ENCODE data around the gene KDM3A. TPM values are rescaled to one million over a fixed set of nuclear protein-coding genes. Genes with fewer than 3 reads are reported as not detected.
A peak's percentile ranks its signal among the peaks of the same experiment; 100 is the strongest.

The KDM3A gene
- total RNA-seq, 2 donors from 2014 or later = 31.8 to 34.4 TPM

DNA sequence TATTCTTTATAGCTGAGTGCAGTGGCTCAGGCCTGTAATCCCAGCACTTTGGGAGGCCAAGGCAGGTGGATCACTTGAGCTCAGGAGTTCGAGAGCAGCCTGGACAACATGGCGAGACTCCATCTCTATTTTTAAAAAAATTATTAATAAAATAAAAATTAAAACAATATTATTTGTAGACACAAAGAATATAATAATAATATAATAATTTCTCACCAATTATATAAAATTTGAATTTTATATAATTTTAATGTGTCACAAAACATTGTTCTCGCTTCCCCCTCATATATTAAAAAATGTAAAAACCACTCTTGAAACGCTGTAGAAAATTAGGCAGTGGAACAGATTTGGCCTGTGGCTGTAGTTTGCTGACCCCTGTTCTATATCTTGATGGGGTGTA lies 5.6 kb upstream of the KDM3A start:
- H3K9ac ChIP-seq (ENCODE audit: extremely low read depth, low read length, poor library complexity, severe bottlenecking) = no peak overlapping the region
- no peak overlapping the region for H3K4me3 ChIP-seq (ENCODE audit: low read length)
- H3K9me3 Mint-ChIP-seq = peaks cover 35% of the 10 kb centered on the region
- peaks cover 41% of the 10 kb centered on the region for H3K27me3 Mint-ChIP-seq (ENCODE audit: insufficient read depth)
- WGBS, 2 experiments (ENCODE audit: insufficient coverage in 1 of 2, insufficient read length in 1 of 2) = 92% methylated on average over 2 of the region's 4 CpGs; no CpG with 5 or more reads in 1 of the 2 experiments
- TF ChIP-seq, protein P1, sequence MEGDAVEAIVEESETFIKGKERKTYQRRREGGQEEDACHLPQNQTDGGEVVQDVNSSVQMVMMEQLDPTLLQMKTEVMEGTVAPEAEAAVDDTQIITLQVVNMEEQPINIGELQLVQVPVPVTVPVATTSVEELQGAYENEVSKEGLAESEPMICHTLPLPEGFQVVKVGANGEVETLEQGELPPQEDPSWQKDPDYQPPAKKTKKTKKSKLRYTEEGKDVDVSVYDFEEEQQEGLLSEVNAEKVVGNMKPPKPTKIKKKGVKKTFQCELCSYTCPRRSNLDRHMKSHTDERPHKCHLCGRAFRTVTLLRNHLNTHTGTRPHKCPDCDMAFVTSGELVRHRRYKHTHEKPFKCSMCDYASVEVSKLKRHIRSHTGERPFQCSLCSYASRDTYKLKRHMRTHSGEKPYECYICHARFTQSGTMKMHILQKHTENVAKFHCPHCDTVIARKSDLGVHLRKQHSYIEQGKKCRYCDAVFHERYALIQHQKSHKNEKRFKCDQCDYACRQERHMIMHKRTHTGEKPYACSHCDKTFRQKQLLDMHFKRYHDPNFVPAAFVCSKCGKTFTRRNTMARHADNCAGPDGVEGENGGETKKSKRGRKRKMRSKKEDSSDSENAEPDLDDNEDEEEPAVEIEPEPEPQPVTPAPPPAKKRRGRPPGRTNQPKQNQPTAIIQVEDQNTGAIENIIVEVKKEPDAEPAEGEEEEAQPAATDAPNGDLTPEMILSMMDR (conservative IDR thresholded peaks at IDR 0.05) = no peak
- no peaks in the 10 kb centered on the region for H3K36me3 ChIP-seq (ENCODE audit: control insufficient read depth, insufficient read depth, low read length)
- peaks cover 37% of the 10 kb centered on the region for H3K9me3 ChIP-seq (ENCODE audit: control insufficient read depth, low read length)
- no peak overlapping the region for H3K4me3 Mint-ChIP-seq
- no peaks in the 10 kb centered on the region for H3K4me1 Mint-ChIP-seq
- H3K27me3 ChIP-seq (ENCODE audit: control insufficient read depth, insufficient read depth, low read length, poor library complexity, severe bottlenecking) = peaks cover 17% of the 10 kb centered on the region
- no peaks in the 10 kb centered on the region for H3K4me1 ChIP-seq (ENCODE audit: control insufficient read depth, insufficient read depth, low read length)
- no peak for DNase-seq
- no peak overlapping the region for H3K27ac Mint-ChIP-seq
- H3K36me3 Mint-ChIP-seq (ENCODE audit: low read depth) = peaks cover 8% of the 10 kb centered on the region
- no peak overlapping the region for H3K27ac ChIP-seq (ENCODE audit: low read depth, low read length)

DNA sequence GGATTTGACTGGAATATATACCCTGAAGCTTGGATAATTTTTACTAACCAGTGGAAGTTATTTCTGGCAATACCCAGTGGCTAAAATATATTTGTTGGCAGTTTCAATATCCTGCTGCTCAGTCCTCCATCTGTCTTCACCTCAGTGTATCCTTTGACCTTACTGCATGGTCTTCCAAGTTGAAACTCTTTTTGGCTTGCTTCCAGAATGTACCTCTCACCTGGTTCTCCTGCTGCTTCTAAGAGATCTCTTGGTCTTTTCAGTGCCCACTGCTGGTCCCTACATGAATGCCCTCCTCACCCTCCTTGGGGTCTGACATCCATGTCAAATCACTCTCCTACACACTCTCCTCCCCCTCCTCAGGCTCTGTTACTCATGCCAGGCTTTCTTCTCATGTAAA lies 4.8 kb upstream of the KDM3A start:
- Mint-ChIP-seq H3K27ac (no peak overlapping the region), H3K9me3 (peaks cover 39% of the 10 kb centered on the region), H3K27me3 (ENCODE audit: insufficient read depth) (peaks cover 44% of the 10 kb centered on the region), H3K4me3 (no peak overlapping the region), H3K4me1 (peaks cover 2% of the 10 kb centered on the region), H3K36me3 (ENCODE audit: low read depth) (peaks cover 8% of the 10 kb centered on the region)
- Histone ChIP-seq H3K27me3 (ENCODE audit: control insufficient read depth, insufficient read depth, low read length, poor library complexity, severe bottlenecking) (peaks cover 17% of the 10 kb centered on the region), H3K9ac (ENCODE audit: extremely low read depth, low read length, poor library complexity, severe bottlenecking) (no peak overlapping the region), H3K4me3 (ENCODE audit: low read length) (no peak overlapping the region), H3K9me3 (ENCODE audit: control insufficient read depth, low read length) (peaks cover 31% of the 10 kb centered on the region), H3K4me1 (ENCODE audit: control insufficient read depth, insufficient read depth, low read length) (no peaks in the 10 kb centered on the region), H3K27ac (ENCODE audit: low read depth, low read length) (no peak overlapping the region), H3K36me3 (ENCODE audit: control insufficient read depth, insufficient read depth, low read length) (no peaks in the 10 kb centered on the region)
- DNase-seq = no peak
- TF ChIP-seq, protein P1 (conservative IDR thresholded peaks at IDR 0.05) = no peak

DNA sequence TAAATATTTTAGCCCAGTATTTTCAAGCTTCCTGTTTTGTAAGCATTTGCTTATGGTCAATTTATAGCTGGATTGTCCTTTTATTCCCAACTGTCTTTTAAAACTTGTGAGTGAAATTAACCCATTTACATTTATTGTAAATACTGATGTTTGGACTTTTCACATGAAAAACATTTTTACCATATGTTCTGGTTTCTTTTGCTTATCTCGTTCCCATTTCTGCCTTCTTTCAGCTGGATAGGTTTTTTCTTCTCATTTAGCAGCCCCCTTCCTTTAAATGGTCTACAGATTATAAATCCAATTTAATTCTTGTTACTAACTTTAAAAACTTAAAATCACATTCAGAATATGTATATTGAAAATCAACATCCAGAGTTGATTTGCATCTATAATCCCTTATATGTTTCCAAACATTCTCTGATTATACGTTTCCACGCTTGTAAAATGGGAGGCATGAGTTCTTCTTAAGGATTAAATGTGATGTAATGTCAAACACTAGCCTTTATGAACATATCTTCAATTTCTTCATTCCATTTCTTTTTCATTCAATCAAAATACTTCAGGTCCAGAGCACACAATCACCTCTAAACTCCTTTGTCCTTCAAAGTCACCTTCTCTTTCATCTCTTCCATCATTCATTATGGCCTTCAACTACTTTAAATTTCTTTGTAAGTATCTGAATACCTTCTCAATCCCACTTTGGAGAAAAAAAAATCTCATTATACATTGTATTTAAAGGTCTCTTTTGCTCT lies 1.1 kb upstream of the KDM3A start:
- peak overlapping the region; percentile 100 for H3K27ac ChIP-seq (ENCODE audit: low read depth, low read length)
- H3K4me1 Mint-ChIP-seq = peaks cover 14% of the 10 kb centered on the region
- H3K9me3 Mint-ChIP-seq = peaks cover 39% of the 10 kb centered on the region
- peaks cover 17% of the 10 kb centered on the region for H3K36me3 Mint-ChIP-seq (ENCODE audit: low read depth)
- peaks cover 9% of the 10 kb centered on the region for H3K27me3 ChIP-seq (ENCODE audit: control insufficient read depth, insufficient read depth, low read length, poor library complexity, severe bottlenecking)
- 93 to 100% methylated on average over 1 to 2 of the region's 3 CpGs for WGBS, 2 experiments (ENCODE audit: insufficient coverage in 1 of 2, insufficient read length in 1 of 2)
- peak overlapping the region; percentile 100 for H3K27ac Mint-ChIP-seq
- no peak overlapping the region for H3K9ac ChIP-seq (ENCODE audit: extremely low read depth, low read length, poor library complexity, severe bottlenecking)
- H3K4me3 Mint-ChIP-seq = peak overlapping the region; percentile 87
- peak overlapping the region; percentile 77 for H3K4me3 ChIP-seq (ENCODE audit: low read length)
- TF ChIP-seq, protein P1 (conservative IDR thresholded peaks at IDR 0.05) = no peak
- peaks cover 22% of the 10 kb centered on the region for H3K27me3 Mint-ChIP-seq (ENCODE audit: insufficient read depth)
- peaks cover 31% of the 10 kb centered on the region for H3K9me3 ChIP-seq (ENCODE audit: control insufficient read depth, low read length)
- no peak for DNase-seq
- no peaks in the 10 kb centered on the region for H3K36me3 ChIP-seq (ENCODE audit: control insufficient read depth, insufficient read depth, low read length)
- no peaks in the 10 kb centered on the region for H3K4me1 ChIP-seq (ENCODE audit: control insufficient read depth, insufficient read depth, low read length)
